ENCODE data around the gene GSE1. TPM values are rescaled to one million over a fixed set of nuclear protein-coding genes. Genes with fewer than 3 reads are reported as not detected.

Gene GSE1
- total RNA-seq, 4 donors from 2014 or later = 46.7 to 144 (median 96.9) TPM

GRCh38 chr16:85593494-85594221, 19.5 kb upstream of the GSE1 start:
- H3K36me3 ChIP-seq = no peaks in the 10 kb centered on the region
- no peak for TF ChIP-seq EP300 (IDR thresholded peaks at IDR 0.05)
- H3K27me3 ChIP-seq = no peaks in the 10 kb centered on the region
- H3K4me1 ChIP-seq = peaks cover 17% of the 10 kb centered on the region
- no peaks in the 10 kb centered on the region for H3K9me3 ChIP-seq
- WGBS = 77% methylated on average over 10 of the region's 21 CpGs
- H3K4me3 ChIP-seq = no peak overlapping the region
- no peak overlapping the region for H3K27ac ChIP-seq
- no peak for DNase-seq (ENCODE audit: low spot score in 2 of 2)

GRCh38 chr16:85594273-85594977, 18.7 kb upstream of the GSE1 start:
- Histone ChIP-seq H3K36me3 (no peaks in the 10 kb centered on the region), H3K27ac (no peak overlapping the region)

GRCh38 chr16:85594978-85595661, 18.0 kb upstream of the GSE1 start:
- Histone ChIP-seq H3K27ac (no peak overlapping the region), H3K36me3 (no peaks in the 10 kb centered on the region), H3K4me1 (peaks cover 17% of the 10 kb centered on the region), H3K27me3 (no peaks in the 10 kb centered on the region), H3K4me3 (no peak overlapping the region), H3K9me3 (no peaks in the 10 kb centered on the region)
- no peak for DNase-seq (ENCODE audit: low spot score in 2 of 2)
- TF ChIP-seq EP300 (IDR thresholded peaks at IDR 0.05) (no peak), POLR2A (IDR thresholded peaks at IDR 0.05) (no peak), POLR2AphosphoS5 (IDR thresholded peaks at IDR 0.05) (no peak), CTCF (IDR thresholded peaks at IDR 0.05) (no peak)
- WGBS = 89% methylated on average over 10 of the region's 11 CpGs

More at GRCh38 chr16:85594273-85594977, 18.7 kb upstream of the GSE1 start:
- 64% methylated on average over 21 of the region's 24 CpGs for WGBS
- TF ChIP-seq POLR2AphosphoS5 (IDR thresholded peaks at IDR 0.05) = no peak
- no peak for TF ChIP-seq EP300 (IDR thresholded peaks at IDR 0.05)
- TF ChIP-seq POLR2A (IDR thresholded peaks at IDR 0.05) = no peak
- TF ChIP-seq CTCF (IDR thresholded peaks at IDR 0.05) = no peak
- Histone ChIP-seq H3K27me3 (no peaks in the 10 kb centered on the region), H3K4me3 (no peak overlapping the region), H3K9me3 (no peaks in the 10 kb centered on the region), H3K4me1 (peaks cover 17% of the 10 kb centered on the region)
- DNase-seq (ENCODE audit: low spot score in 2 of 2) = no peak

GRCh38 chr16:85595812-85596502, 17.2 kb upstream of the GSE1 start:
- H3K4me3 ChIP-seq = no peak overlapping the region
- no peaks in the 10 kb centered on the region for H3K9me3 ChIP-seq
- no peak overlapping the region for H3K27ac ChIP-seq
- no peaks in the 10 kb centered on the region for H3K36me3 ChIP-seq
- no peak for DNase-seq (ENCODE audit: low spot score in 2 of 2)
- no peaks in the 10 kb centered on the region for H3K27me3 ChIP-seq
- 97% methylated on average over 18 of the region's 18 CpGs for WGBS
- H3K4me1 ChIP-seq = peaks cover 18% of the 10 kb centered on the region
- TF ChIP-seq EP300 (IDR thresholded peaks at IDR 0.05) (no peak), POLR2AphosphoS5 (IDR thresholded peaks at IDR 0.05) (no peak), POLR2A (IDR thresholded peaks at IDR 0.05) (no peak), CTCF (IDR thresholded peaks at IDR 0.05) (no peak)

- DNase-seq (ENCODE audit: low spot score in 2 of 2) = no peak
- Histone ChIP-seq H3K4me1 (peaks cover 31% of the 10 kb centered on the region), H3K27ac (no peak overlapping the region), H3K4me3 (no peak overlapping the region), H3K27me3 (no peaks in the 10 kb centered on the region), H3K9me3 (no peaks in the 10 kb centered on the region), H3K36me3 (no peaks in the 10 kb centered on the region)
- no peak for TF ChIP-seq CTCF (IDR thresholded peaks at IDR 0.05)
- no peak for TF ChIP-seq POLR2A (IDR thresholded peaks at IDR 0.05)
- no peak for TF ChIP-seq EP300 (IDR thresholded peaks at IDR 0.05)
- no peak for TF ChIP-seq POLR2AphosphoS5 (IDR thresholded peaks at IDR 0.05)
- 91% methylated on average over 6 of the region's 8 CpGs for WGBS
These were observed 15.0 kb upstream of the GSE1 start for GRCh38 chr16:85598141-85598540.
